Calu3 (cell line): Measurements from ENCODE around the gene P2RX4. TPM values are rescaled to one million over a fixed set of nuclear protein-coding genes. Genes with fewer than 3 reads are reported as not detected.

Source experiments
- BruUV-seq: library from RNA; stranded (reverse); fragments of 400-500 nt; replicated peaks from 2 replicates; lab custom pipeline; 2021; lab: Mats Ljungman, UMichigan
- CTCF ChIA-PET: fragments of 300-600 bp; sonication (Branson Sonifier 250); formaldehyde crosslinking; loops from one replicate; lab custom pipeline; 2022; ENCODE audit warnings: antibody characterized with exemption; lab: Charles Lee
- DNase-seq: peaks from one replicate; pipeline ENCODE4 v3.0.0; 2022
- H3K27ac Mint-ChIP-seq: one replicate; pipeline ENCODE4 v1.8.0; 2022; ENCODE audit warnings: mixed read lengths; ENCODE audit not compliant: unreplicated experiment
- H3K27me3 Mint-ChIP-seq: one replicate; pipeline ENCODE4 v1.8.0; 2022; ENCODE audit warnings: mixed read lengths; ENCODE audit not compliant: unreplicated experiment
- H3K36me3 Mint-ChIP-seq: one replicate; pipeline ENCODE4 v1.8.0; 2022; ENCODE audit warnings: mild to moderate bottlenecking, moderate library complexity, mixed read lengths; ENCODE audit not compliant: insufficient read depth, unreplicated experiment
- H3K4me1 Mint-ChIP-seq: one replicate; pipeline ENCODE4 v1.8.0; 2022; ENCODE audit warnings: mild to moderate bottlenecking, low read depth, mixed read lengths; ENCODE audit not compliant: unreplicated experiment
- H3K4me3 Mint-ChIP-seq: one replicate; pipeline ENCODE4 v1.8.0; 2022; ENCODE audit warnings: mild to moderate bottlenecking, low read depth, moderate library complexity, mixed read lengths; ENCODE audit not compliant: unreplicated experiment
- H3K9me3 Mint-ChIP-seq: one replicate; pipeline ENCODE4 v1.8.0; 2022; ENCODE audit warnings: low read depth, mixed read lengths; ENCODE audit not compliant: unreplicated experiment
- CTCF ChIP-seq: fragments of 200-600 bp; IDR thresholded peaks from one replicate; pipeline ENCODE4 v1.8.0; 2022; ENCODE audit warnings: antibody characterized with exemption; ENCODE audit not compliant: unreplicated experiment
- intact Hi-C: fragments of 100-400 bp; cut with micrococcal nuclease; formaldehyde crosslinking; loops from one replicate; pipeline ENCODE4 v1.10.0; 2022; ENCODE audit not compliant: unreplicated experiment
- total RNA-seq: library from RNA; stranded (reverse); gene quantifications from 2 replicates; pipeline ENCODE4 v1.2.3, GENCODE V29; 2022

Gene P2RX4
- total RNA-seq, 1 experiment from 2014 or later = 38.7 TPM

GRCh38 chr12:121184984-121185889 lies 24.7 kb upstream of the P2RX4 start:
- H3K4me3 Mint-ChIP-seq = no peak overlapping the region
- BruUV-seq = no TSS peak

GRCh38 chr12:121186826-121187225 lies 23.1 kb upstream of the P2RX4 start:
- H3K4me1 Mint-ChIP-seq = no peaks in the 10 kb centered on the region
- no peak overlapping the region for H3K27ac Mint-ChIP-seq
- peaks cover 4% of the 10 kb centered on the region for H3K36me3 Mint-ChIP-seq
- H3K4me3 Mint-ChIP-seq = no peak overlapping the region
- H3K9me3 Mint-ChIP-seq = no peaks in the 10 kb centered on the region
- no peaks in the 10 kb centered on the region for H3K27me3 Mint-ChIP-seq
- intact Hi-C loops = no loop called here
- no TSS peak for BruUV-seq
- TF ChIP-seq CTCF = no peak
- DNase-seq = no peak
- CTCF ChIA-PET = interaction anchor here (0.5 kb wide), 1 partner anchor 184 kb away, joined by 4 read pairs; no protein-coding TSS in a partner anchor

More at GRCh38 chr12:121184984-121185889, 24.7 kb upstream of the P2RX4 start:
- no peaks in the 10 kb centered on the region for H3K9me3 Mint-ChIP-seq
- H3K27me3 Mint-ChIP-seq = no peaks in the 10 kb centered on the region
- intact Hi-C loops = no loop called here
- peaks cover 4% of the 10 kb centered on the region for H3K36me3 Mint-ChIP-seq
- no peak for TF ChIP-seq CTCF
- CTCF ChIA-PET = no interaction called here
- H3K4me1 Mint-ChIP-seq = no peaks in the 10 kb centered on the region
- H3K27ac Mint-ChIP-seq = no peak overlapping the region
- no peak for DNase-seq

GRCh38 chr12:121187501-121187900 lies 22.4 kb upstream of the P2RX4 start:
- Mint-ChIP-seq H3K4me3 (no peak overlapping the region), H3K27ac (no peak overlapping the region), H3K27me3 (no peaks in the 10 kb centered on the region), H3K4me1 (no peaks in the 10 kb centered on the region), H3K9me3 (no peaks in the 10 kb centered on the region), H3K36me3 (peaks cover 4% of the 10 kb centered on the region)
- intact Hi-C loops = no loop called here
- TF ChIP-seq CTCF = no peak
- CTCF ChIA-PET = no interaction called here
- BruUV-seq = no TSS peak
- DNase-seq = no peak

- Mint-ChIP-seq H3K27ac (no peak overlapping the region), H3K9me3 (no peaks in the 10 kb centered on the region), H3K36me3 (peaks cover 4% of the 10 kb centered on the region), H3K27me3 (no peaks in the 10 kb centered on the region), H3K4me3 (no peak overlapping the region), H3K4me1 (no peaks in the 10 kb centered on the region)
- intact Hi-C loops = no loop called here
- no peak for TF ChIP-seq CTCF
- BruUV-seq = no TSS peak
- no peak for DNase-seq
- CTCF ChIA-PET = no interaction called here
Observed at GRCh38 chr12:121188227-121188626, 21.7 kb upstream of the P2RX4 start.
